ENCODE data around the gene NCAPD3. TPM values are rescaled to one million over a fixed set of nuclear protein-coding genes. Genes with fewer than 3 reads are reported as not detected.
"Not testable (repeated sequence)": the region's sequence is repeated elsewhere in the genome, so short reads cannot be mapped to it uniquely, and the experiment has no call there.

Gene NCAPD3
- polyA plus RNA-seq, 12 donors, result 10.3 to 25.8 (median 18.5) TPM; not detected in 1

- DNase-seq, result no peak
These were observed 92.0 kb downstream of the NCAPD3 start for GRCh38 chr11:134131628-134132244.

- DNase-seq, result no peak
These were observed 97.4 kb downstream of the NCAPD3 start for GRCh38 chr11:134126217-134126822.

DNA sequence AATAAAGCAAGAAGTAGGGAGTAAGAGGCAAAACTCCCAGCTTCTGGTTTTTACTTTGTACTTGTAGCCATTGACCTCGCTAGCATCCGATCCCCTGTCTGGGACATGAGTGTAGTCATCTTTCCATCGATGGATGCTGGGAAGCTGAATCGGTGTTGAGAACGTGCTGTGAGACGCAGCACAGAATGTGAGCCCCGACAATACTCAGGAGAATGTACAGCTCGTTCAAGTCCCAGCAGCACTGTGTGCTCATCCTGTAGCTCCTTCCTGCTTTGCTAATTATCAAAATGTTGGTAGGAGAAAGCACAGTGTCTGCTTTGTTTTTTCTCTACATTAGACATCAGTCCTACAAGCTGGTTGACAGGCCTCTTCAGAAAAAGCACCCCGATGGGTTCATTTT lies 98.3 kb downstream of the NCAPD3 start:
- no peak for DNase-seq

DNA sequence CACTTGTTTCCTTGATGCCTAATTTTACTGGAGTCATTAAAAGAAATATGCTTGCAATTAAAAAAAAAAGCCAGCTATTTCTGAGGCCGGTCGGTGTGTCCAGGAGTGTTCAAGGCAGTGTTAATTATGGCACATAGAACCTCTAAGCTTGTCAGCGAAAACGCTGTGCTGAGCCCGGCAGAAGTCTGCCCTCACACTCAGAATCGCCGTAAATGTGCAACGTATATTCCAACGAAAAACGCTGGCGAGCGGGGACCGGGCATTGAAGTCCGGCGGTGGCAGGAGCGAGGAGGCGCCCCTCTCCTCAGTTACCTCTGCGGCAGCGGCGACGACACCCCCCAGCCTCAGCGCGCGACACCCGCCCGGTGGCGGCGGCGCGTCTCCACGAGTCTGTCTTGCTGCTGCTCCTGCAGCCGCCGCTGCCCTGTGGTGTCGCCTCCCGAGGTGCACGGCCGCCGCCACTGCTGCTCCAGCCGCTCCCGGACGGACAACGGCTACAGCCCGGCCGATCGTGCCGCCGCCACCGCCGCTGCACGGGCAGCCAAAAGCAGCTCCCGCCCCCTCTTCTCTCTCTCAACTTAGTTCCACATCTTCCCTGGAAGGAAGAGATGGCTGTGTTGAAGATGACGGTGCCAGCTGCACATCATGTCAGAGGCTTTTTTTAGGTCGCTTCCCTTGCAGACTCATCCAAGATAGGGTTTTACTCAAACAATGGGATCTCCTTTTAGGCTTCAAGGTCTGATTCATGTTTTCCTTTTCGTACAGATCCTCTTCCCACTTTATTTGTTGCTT lies 98.9 kb downstream of the NCAPD3 start:
- DNase-seq, result peak; percentile 57

- peak; percentile 84 for DNase-seq
These were observed 102.7 kb downstream of the NCAPD3 start for GRCh38 chr11:134120921-134121526.

DNA sequence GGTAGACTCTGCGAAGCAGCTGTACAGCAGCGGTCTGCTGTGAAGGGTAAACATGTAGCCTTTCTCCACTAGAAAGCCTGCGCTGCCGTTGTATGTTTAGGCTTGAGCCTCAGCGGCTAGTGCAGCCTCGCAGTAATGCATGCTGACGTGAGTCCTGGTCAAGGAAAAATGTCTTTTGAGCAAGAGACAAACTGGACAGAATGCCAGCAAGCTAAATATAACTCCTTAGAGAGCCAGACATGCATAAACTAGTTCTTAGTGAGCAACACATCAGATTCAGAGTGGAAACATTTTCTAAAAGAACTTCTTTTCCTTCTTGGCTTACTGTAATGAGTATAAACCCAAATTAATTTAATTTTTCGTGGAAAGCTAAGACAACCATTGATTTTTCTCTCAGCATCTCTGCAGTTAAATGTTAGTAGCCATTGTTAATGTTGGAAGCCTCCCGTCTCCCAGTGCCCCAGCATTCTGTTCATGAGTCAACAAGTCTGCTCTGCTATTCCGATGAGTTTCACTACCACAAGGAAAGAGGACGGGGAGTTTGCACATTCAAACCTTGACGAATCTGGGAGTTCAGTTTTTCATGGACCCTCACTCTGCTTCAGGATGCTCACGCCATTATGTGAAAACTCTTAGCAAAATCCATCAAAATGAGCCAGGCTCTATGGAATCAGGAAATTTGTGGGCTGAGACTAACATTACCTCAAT lies 103.5 kb downstream of the NCAPD3 start:
- peak; percentile 89 for DNase-seq

DNA sequence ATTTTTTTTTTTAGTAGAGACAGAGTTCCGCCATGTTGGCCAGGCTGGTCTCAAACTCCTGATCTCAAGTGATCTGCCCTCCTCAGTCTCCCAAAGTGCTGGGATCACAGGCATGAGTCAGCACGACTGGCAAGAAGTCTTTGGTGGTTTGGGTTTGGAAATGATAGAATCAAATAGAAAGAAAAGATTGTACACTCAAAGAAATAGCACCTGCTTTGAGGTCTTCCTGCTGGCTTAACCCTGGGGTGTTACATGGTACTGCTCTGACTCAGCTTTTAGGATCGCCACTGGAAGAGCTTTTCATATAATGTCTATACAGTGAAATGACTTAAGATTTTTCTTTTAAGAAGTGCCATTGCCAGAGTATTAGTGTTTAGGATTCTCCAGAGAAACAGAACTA lies 104.7 kb downstream of the NCAPD3 start:
- DNase-seq, result no peak

DNA sequence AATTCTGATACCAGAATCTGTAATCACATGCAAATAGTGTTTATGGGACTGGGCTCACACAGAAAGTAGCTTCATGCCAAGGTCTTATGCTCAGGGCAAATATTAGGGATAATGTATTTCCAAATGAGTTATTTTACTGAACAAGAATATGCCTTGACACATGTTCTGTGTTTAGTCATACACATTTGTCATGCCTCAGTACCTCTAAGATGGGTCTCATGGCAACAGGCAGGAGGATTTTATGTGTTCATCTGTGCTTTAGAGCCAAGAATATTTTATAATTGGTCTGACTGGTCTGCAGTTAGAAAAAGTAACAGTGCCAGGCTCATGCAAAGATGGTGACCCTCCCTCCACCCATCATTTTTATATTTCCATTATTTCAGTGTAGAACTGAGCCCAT lies 105.8 kb downstream of the NCAPD3 start:
- DNase-seq, result no peak

- DNase-seq, result no peak
These were observed 107.6 kb downstream of the NCAPD3 start for GRCh38 chr11:134116210-134116609.

- not testable (repeated sequence) for DNase-seq
These were observed 110.0 kb downstream of the NCAPD3 start for GRCh38 chr11:134113787-134114186.

- no peak for DNase-seq
These were observed 113.4 kb downstream of the NCAPD3 start for GRCh38 chr11:134110252-134110815.

Other genes with a start within 250 kb of the NCAPD3 start
- 100 to 1,000 TPM in 10 of 12 donors, 10 to 100 TPM in 2; 86.8 to 171 (median 126) TPM for gene JAM3, start 154.9 kb downstream of the NCAPD3 start, polyA plus RNA-seq (ENCODE audit: insufficient read length in 12 of 12)
- 10 to 100 TPM in 11 of 12 donors, not detected in 1; 27.2 to 44.1 (median 31.9) TPM for gene VPS26B, start 704 bp upstream of the NCAPD3 start, polyA plus RNA-seq (ENCODE audit: insufficient read length in 12 of 12)
- 10 to 100 TPM in 11 of 12 donors, not detected in 1; 27.9 to 45.0 (median 34.3) TPM for gene THYN1, start 29.4 kb upstream of the NCAPD3 start, polyA plus RNA-seq (ENCODE audit: insufficient read length in 12 of 12)
- gene ACAD8, start 29.6 kb upstream of the NCAPD3 start, polyA plus RNA-seq (ENCODE audit: insufficient read length in 12 of 12), result 10 to 100 TPM in 11 of 12 donors, not detected in 1; 18.3 to 28.3 (median 20.8) TPM
- gene GLB1L3, start 52.4 kb upstream of the NCAPD3 start, polyA plus RNA-seq (ENCODE audit: insufficient read length in 12 of 12), result under 1 TPM in 5 of 12 donors, not detected in 7; 0.05 to 0.25 (median 0.07) TPM
- 1 to 10 TPM in 2 of 12 donors, under 1 TPM in 8, not detected in 2; 0.45 to 1.4 (median 0.70) TPM for gene GLB1L2, start 108.0 kb upstream of the NCAPD3 start, polyA plus RNA-seq (ENCODE audit: insufficient read length in 12 of 12)
- under 1 TPM in 10 of 12 donors, not detected in 2; 0.11 to 0.80 (median 0.33) TPM for gene B3GAT1, start 188.3 kb upstream of the NCAPD3 start, polyA plus RNA-seq (ENCODE audit: insufficient read length in 12 of 12)

All from muscle of arm (tissue), 12 donors.